Measurements from ENCODE around the gene CARD14. TPM values are rescaled to one million over a fixed set of nuclear protein-coding genes. Genes with fewer than 3 reads are reported as not detected.

The CARD14 gene
- polyA plus RNA-seq, 3 donors = 0.11 to 0.27 (median 0.16) TPM

- TF ChIP-seq, protein P1, sequence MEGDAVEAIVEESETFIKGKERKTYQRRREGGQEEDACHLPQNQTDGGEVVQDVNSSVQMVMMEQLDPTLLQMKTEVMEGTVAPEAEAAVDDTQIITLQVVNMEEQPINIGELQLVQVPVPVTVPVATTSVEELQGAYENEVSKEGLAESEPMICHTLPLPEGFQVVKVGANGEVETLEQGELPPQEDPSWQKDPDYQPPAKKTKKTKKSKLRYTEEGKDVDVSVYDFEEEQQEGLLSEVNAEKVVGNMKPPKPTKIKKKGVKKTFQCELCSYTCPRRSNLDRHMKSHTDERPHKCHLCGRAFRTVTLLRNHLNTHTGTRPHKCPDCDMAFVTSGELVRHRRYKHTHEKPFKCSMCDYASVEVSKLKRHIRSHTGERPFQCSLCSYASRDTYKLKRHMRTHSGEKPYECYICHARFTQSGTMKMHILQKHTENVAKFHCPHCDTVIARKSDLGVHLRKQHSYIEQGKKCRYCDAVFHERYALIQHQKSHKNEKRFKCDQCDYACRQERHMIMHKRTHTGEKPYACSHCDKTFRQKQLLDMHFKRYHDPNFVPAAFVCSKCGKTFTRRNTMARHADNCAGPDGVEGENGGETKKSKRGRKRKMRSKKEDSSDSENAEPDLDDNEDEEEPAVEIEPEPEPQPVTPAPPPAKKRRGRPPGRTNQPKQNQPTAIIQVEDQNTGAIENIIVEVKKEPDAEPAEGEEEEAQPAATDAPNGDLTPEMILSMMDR (IDR thresholded peaks at IDR 0.05) = no peak
- H3K9me3 ChIP-seq (replicated peaks in 1 of 2; ENCODE audit: control insufficient read depth in 1 of 2, insufficient read depth in 1 of 2, low read length in 2 of 2) = no peaks in the 10 kb centered on the region
- no peaks in the 10 kb centered on the region for H3K4me1 Mint-ChIP-seq
- DNase-seq = no peak
- no peaks in the 10 kb centered on the region for H3K4me1 ChIP-seq (ENCODE audit: control insufficient read depth in 1 of 2, insufficient read depth in 2 of 2, low read length in 2 of 2)
- no peaks in the 10 kb centered on the region for H3K27me3 ChIP-seq (ENCODE audit: control insufficient read depth in 2 of 2, insufficient read depth in 2 of 2, low read length in 2 of 2)
- no peak overlapping the region for H3K4me3 Mint-ChIP-seq
- peaks cover 33% of the 10 kb centered on the region for H4K20me1 ChIP-seq (ENCODE audit: insufficient read depth, low read length)
- H3K27ac Mint-ChIP-seq = peak overlapping the region in 2 of 7 donors; percentile 58 to 69
- no peak overlapping the region for H3K27ac ChIP-seq (ENCODE audit: low read depth in 1 of 2, low read length in 2 of 2)
- intact Hi-C loops (cut with micrococcal nuclease) = no loop called here
- H2AFZ ChIP-seq (ENCODE audit: insufficient read depth, low read depth, low read length, poor library complexity, severe bottlenecking) = no peak overlapping the region
- H3K27me3 Mint-ChIP-seq (ENCODE audit: low read depth in 3 of 3) = peaks cover 0 to 1% (median 0%) of the 10 kb centered on the region in 3 donors
- no peak overlapping the region for H3K9ac ChIP-seq (ENCODE audit: insufficient read depth, low read length, poor library complexity, severe bottlenecking)
- no peak overlapping the region for H3K4me2 ChIP-seq (replicated peaks; ENCODE audit: extremely low read depth, low read length, poor library complexity, severe bottlenecking)
- peaks cover 29% of the 10 kb centered on the region for H3K79me2 ChIP-seq (ENCODE audit: insufficient read depth, low read length)
- H3K9me3 Mint-ChIP-seq = no peaks in the 10 kb centered on the region
- peaks cover 92 to 100% of the 10 kb centered on the region in 2 donors for H3K36me3 Mint-ChIP-seq
- peaks cover 97 to 100% of the 10 kb centered on the region in 2 donors for H3K36me3 ChIP-seq (replicated peaks in 1 of 2; ENCODE audit: control insufficient read depth in 1 of 2, insufficient read depth in 2 of 2, low read length in 2 of 2)
- 99% methylated on average over 8 of the region's 18 CpGs for WGBS (ENCODE audit: insufficient coverage)
- no peak overlapping the region for H3K4me3 ChIP-seq (replicated peaks in 1 of 3; ENCODE audit: low read depth in 2 of 3, low read length in 3 of 3)
These were observed 30.9 kb upstream of the CARD14 start for GRCh38 chr17:80138856-80139426.

DNA sequence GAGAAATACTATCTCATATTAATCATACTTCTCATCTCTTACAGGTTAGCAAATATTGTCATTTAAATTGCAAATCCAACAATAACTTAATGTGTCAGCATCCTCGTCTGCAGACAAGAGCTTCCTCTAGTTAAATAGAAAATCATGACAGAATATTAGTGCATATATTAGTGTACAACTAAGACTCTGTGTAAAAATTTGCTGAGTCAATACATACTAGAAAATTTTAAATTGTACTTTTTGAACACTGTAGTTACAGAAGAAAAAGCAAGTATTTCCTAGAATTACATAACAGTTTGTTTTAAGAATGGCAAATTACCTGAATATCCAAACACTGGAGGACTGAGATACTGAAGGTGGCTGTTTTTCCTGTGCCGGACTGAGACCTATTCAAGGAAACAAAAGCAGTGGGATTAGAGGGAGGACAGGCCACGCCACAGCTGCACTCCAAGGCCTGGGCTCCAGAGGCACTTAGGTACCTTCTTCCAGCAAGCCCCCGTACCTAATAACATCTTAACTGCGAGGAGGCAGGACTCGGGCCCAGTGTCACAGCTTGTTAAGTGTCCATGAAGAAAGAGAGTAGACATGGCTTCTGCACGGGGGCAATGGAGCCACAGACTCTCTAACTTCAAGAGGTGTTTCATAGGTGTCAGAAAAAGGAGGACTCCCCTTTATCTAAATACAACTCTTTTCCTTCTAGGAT is 28.2 kb upstream of the CARD14 start:
- Histone ChIP-seq H3K27me3 (ENCODE audit: control insufficient read depth in 2 of 2, insufficient read depth in 2 of 2, low read length in 2 of 2) (no peaks in the 10 kb centered on the region), H3K9ac (ENCODE audit: insufficient read depth, low read length, poor library complexity, severe bottlenecking) (no peak overlapping the region), H3K9me3 (replicated peaks in 1 of 2; ENCODE audit: control insufficient read depth in 1 of 2, insufficient read depth in 1 of 2, low read length in 2 of 2) (no peaks in the 10 kb centered on the region), H2AFZ (ENCODE audit: insufficient read depth, low read depth, low read length, poor library complexity, severe bottlenecking) (no peak overlapping the region), H3K79me2 (ENCODE audit: insufficient read depth, low read length) (peaks cover 55% of the 10 kb centered on the region), H3K4me1 (ENCODE audit: control insufficient read depth in 1 of 2, insufficient read depth in 2 of 2, low read length in 2 of 2) (peaks cover 17 to 21% of the 10 kb centered on the region in 2 donors), H3K27ac (ENCODE audit: low read depth in 1 of 2, low read length in 2 of 2) (no peak overlapping the region), H4K20me1 (ENCODE audit: insufficient read depth, low read length) (peaks cover 60% of the 10 kb centered on the region), H3K4me2 (replicated peaks; ENCODE audit: extremely low read depth, low read length, poor library complexity, severe bottlenecking) (no peak overlapping the region), H3K4me3 (replicated peaks in 1 of 3; ENCODE audit: low read depth in 2 of 3, low read length in 3 of 3) (no peak overlapping the region), H3K36me3 (replicated peaks in 1 of 2; ENCODE audit: control insufficient read depth in 1 of 2, insufficient read depth in 2 of 2, low read length in 2 of 2) (peaks cover 75 to 81% of the 10 kb centered on the region in 2 donors)
- intact Hi-C loops (cut with micrococcal nuclease) = loop anchor here in 1 of 2 donors (10.0 kb wide), 1 partner anchor 107 kb away; the partner anchor contains the start of genes CCDC40 and TBC1D16
- Mint-ChIP-seq H3K4me3 (no peak overlapping the region), H3K27me3 (ENCODE audit: low read depth in 3 of 3) (no peaks in the 10 kb centered on the region), H3K27ac (no peak overlapping the region), H3K36me3 (peaks cover 70 to 79% of the 10 kb centered on the region in 2 donors), H3K4me1 (peaks cover 20% of the 10 kb centered on the region), H3K9me3 (no peaks in the 10 kb centered on the region)
- TF ChIP-seq, protein P1 (IDR thresholded peaks at IDR 0.05) = no peak
- no peak for DNase-seq
- no CpG with 5 or more reads among the region's 7 CpGs for WGBS (ENCODE audit: insufficient coverage)
